Activated T-helper 1 cell treated with anti-CD3 and anti-CD28 coated beads, Interleukin-2, amount 50 U/mL, for 16 hours (primary cell): ENCODE results near the gene SCARB1.

Experiments
- DNase-seq, 2 donors: peaks; one replicate each; pipeline ENCODE4 v3.0.0-alpha.2; 2020; ENCODE audit warnings: low read depth in 1 of 2, low spot score in 1 of 2

Gene SCARB1

GRCh38 chr12:124797321-124797720 lies 66.3 kb downstream of the SCARB1 start:
- DNase-seq: no peak

- DNase-seq: no peak
Measured at GRCh38 chr12:124796303-124796960, 67.2 kb downstream of the SCARB1 start.

GRCh38 chr12:124795081-124795948 lies 68.3 kb downstream of the SCARB1 start:
- DNase-seq: no peak

GRCh38 chr12:124792961-124793441 lies 70.7 kb downstream of the SCARB1 start:
- DNase-seq: no peak

GRCh38 chr12:124792156-124792555 lies 71.5 kb downstream of the SCARB1 start:
- DNase-seq: no peak

- DNase-seq: no peak
Measured at GRCh38 chr12:124790650-124791400, 72.8 kb downstream of the SCARB1 start.

GRCh38 chr12:124788936-124789555 lies 74.6 kb downstream of the SCARB1 start:
- no peak for DNase-seq

GRCh38 chr12:124786061-124786964 lies 77.4 kb downstream of the SCARB1 start:
- no peak for DNase-seq

- no peak for DNase-seq
Measured at GRCh38 chr12:124784871-124785572, 78.6 kb downstream of the SCARB1 start.

- DNase-seq: no peak
Measured at GRCh38 chr12:124783087-124783486, 80.6 kb downstream of the SCARB1 start.

- DNase-seq: no peak
Measured at GRCh38 chr12:124782132-124782531, 81.5 kb downstream of the SCARB1 start.

- DNase-seq: no peak
Measured at GRCh38 chr12:124780752-124781685, 82.6 kb downstream of the SCARB1 start.

GRCh38 chr12:124780336-124780735 lies 83.3 kb downstream of the SCARB1 start:
- no peak for DNase-seq

- DNase-seq: no peak
Measured at GRCh38 chr12:124779161-124780141, 84.2 kb downstream of the SCARB1 start.

- DNase-seq: no peak
Measured at GRCh38 chr12:124778411-124778810, 85.3 kb downstream of the SCARB1 start.

GRCh38 chr12:124777399-124778372 lies 86.0 kb downstream of the SCARB1 start:
- DNase-seq: no peak
